NB4 (cell line): Measurements from ENCODE around the gene SPTBN5.

Source experiments
- DNase-seq: peaks from one replicate; pipeline ENCODE4 v3.0.0; 2010; ENCODE audit warnings: low read depth
- H3K4me3 ChIP-seq: one replicate; pipeline ENCODE4 v1.5.1; 2011; ENCODE audit warnings: mild to moderate bottlenecking, low read depth, low read length, moderate library complexity
- CTCF ChIP-seq: IDR thresholded peaks from one replicate; pipeline ENCODE4 v1.5.1; 2012; ENCODE audit warnings: low read depth, low read length
- MAX ChIP-seq: IDR thresholded peaks from 2 replicates; pipeline ENCODE4 v1.6.1; 2011; ENCODE audit warnings: low read depth, low read length
- MYC ChIP-seq: IDR thresholded peaks from 2 replicates; pipeline ENCODE4 v1.6.1; 2011; ENCODE audit warnings: low read depth, low read length
- POLR2A ChIP-seq: IDR thresholded peaks from 2 replicates; pipeline ENCODE4 v1.6.1; 2011; ENCODE audit warnings: mild to moderate bottlenecking; ENCODE audit not compliant: insufficient read length; ENCODE audit errors: extremely low read depth

Gene SPTBN5

GRCh38 chr15:41799488-41799805, 94.4 kb downstream of the SPTBN5 start:
- TF ChIP-seq MYC (no peak), MAX (no peak), POLR2A (no peak), CTCF (no peak)
- DNase-seq: no peak
- no peak overlapping the region for H3K4me3 ChIP-seq

GRCh38 chr15:41798607-41799487, 95.0 kb downstream of the SPTBN5 start:
- TF ChIP-seq POLR2A (no peak), MYC (no peak), CTCF (no peak), MAX (no peak)
- no peak for DNase-seq
- H3K4me3 ChIP-seq: no peak overlapping the region
